ENCODE results near the gene COL1A1. TPM values are rescaled to one million over a fixed set of nuclear protein-coding genes. Genes with fewer than 3 reads are reported as not detected.

COL1A1 gene
- total and polyA plus RNA-seq, 2 experiments from 2014 or later, result 6,472 to 15,283 TPM

GRCh38 chr17:50151937-50152547, 49.4 kb downstream of the COL1A1 start:
- 2 to 4% methylated on average over 12 of the region's 12 CpGs for WGBS, 2 experiments (ENCODE audit: low coverage in 1 of 2, low lambda C conversion rate in 2 of 2, missing lambda C conversion rate in 2 of 2)
- Histone ChIP-seq H3K9ac (peak overlapping the region; percentile 78), H3K27ac (peak overlapping the region; percentile 66)

GRCh38 chr17:50151041-50151936, 50.1 kb downstream of the COL1A1 start:
- H3K27ac ChIP-seq, result peak overlapping the region; percentile 76
- H3K4me3 ChIP-seq, result peak overlapping the region; percentile 83
- no peaks in the 10 kb centered on the region for H3K27me3 ChIP-seq (replicated peaks; ENCODE audit: insufficient read depth)
- H3F3A ChIP-seq (ENCODE audit: insufficient read depth), result peaks cover 30% of the 10 kb centered on the region
- no peaks in the 10 kb centered on the region for H3K9me3 ChIP-seq (ENCODE audit: low read depth)
- no peaks in the 10 kb centered on the region for H3K36me3 ChIP-seq (ENCODE audit: low read depth)
- H3K4me2 ChIP-seq (ENCODE audit: unreplicated experiment), result peak overlapping the region; percentile 97
- peaks cover 43% of the 10 kb centered on the region for H3K4me1 ChIP-seq (ENCODE audit: insufficient read depth)
- WGBS, 2 experiments (ENCODE audit: low coverage in 1 of 2, low lambda C conversion rate in 2 of 2, missing lambda C conversion rate in 2 of 2), result 0 to 1% methylated on average over 21 to 40 of the region's 40 CpGs
- H3K9ac ChIP-seq, result peak overlapping the region; percentile 98
- peak; percentile 96 for DNase-seq
- no peaks in the 10 kb centered on the region for H3K9me2 ChIP-seq (ENCODE audit: insufficient read depth)
- peak overlapping the region; percentile 63 for H2AFZ ChIP-seq
- no peaks in the 10 kb centered on the region for H4K20me1 ChIP-seq (ENCODE audit: insufficient read depth)
- in situ Hi-C loops (cut with MboI), result no loop called here
- H3K79me2 ChIP-seq (ENCODE audit: insufficient read depth), result peaks cover 44% of the 10 kb centered on the region
- TF ChIP-seq EZH2phosphoT487 (IDR thresholded peaks at IDR 0.05; ENCODE audit: insufficient read depth, low read depth) (no peak), EZH2 (IDR thresholded peaks at IDR 0.05; ENCODE audit: insufficient read depth, poor library complexity, severe bottlenecking) (no peak)

More at GRCh38 chr17:50151937-50152547, 49.4 kb downstream of the COL1A1 start:
- H3K4me2 ChIP-seq (ENCODE audit: unreplicated experiment), result peak overlapping the region; percentile 97
- no peaks in the 10 kb centered on the region for H3K27me3 ChIP-seq (replicated peaks; ENCODE audit: insufficient read depth)
- no peaks in the 10 kb centered on the region for H3K9me2 ChIP-seq (ENCODE audit: insufficient read depth)
- DNase-seq, result peak; percentile 92
- H2AFZ ChIP-seq, result peak overlapping the region; percentile 83
- H3F3A ChIP-seq (ENCODE audit: insufficient read depth), result peaks cover 30% of the 10 kb centered on the region
- H3K36me3 ChIP-seq (ENCODE audit: low read depth), result no peaks in the 10 kb centered on the region
- in situ Hi-C loops (cut with MboI), result no loop called here
- H3K79me2 ChIP-seq (ENCODE audit: insufficient read depth), result peaks cover 36% of the 10 kb centered on the region
- peak overlapping the region; percentile 83 for H3K4me3 ChIP-seq
- TF ChIP-seq EZH2phosphoT487 (IDR thresholded peaks at IDR 0.05; ENCODE audit: insufficient read depth, low read depth) (no peak), EZH2 (IDR thresholded peaks at IDR 0.05; ENCODE audit: insufficient read depth, poor library complexity, severe bottlenecking) (no peak)
- peaks cover 36% of the 10 kb centered on the region for H3K4me1 ChIP-seq (ENCODE audit: insufficient read depth)
- H4K20me1 ChIP-seq (ENCODE audit: insufficient read depth), result no peaks in the 10 kb centered on the region
- no peaks in the 10 kb centered on the region for H3K9me3 ChIP-seq (ENCODE audit: low read depth)

- in situ Hi-C loops (cut with MboI), result no loop called here
- no peaks in the 10 kb centered on the region for H3K9me2 ChIP-seq (ENCODE audit: insufficient read depth)
- H3K4me2 ChIP-seq (ENCODE audit: unreplicated experiment), result peak within 1 kb of the TSS; percentile 97
- H3K9ac ChIP-seq, result peak within 1 kb of the TSS; percentile 98
- H3K4me1 ChIP-seq (ENCODE audit: insufficient read depth), result peaks cover 44% of the 10 kb centered on the region
- TF ChIP-seq EZH2phosphoT487 (IDR thresholded peaks at IDR 0.05; ENCODE audit: insufficient read depth, low read depth) (no peak), EZH2 (IDR thresholded peaks at IDR 0.05; ENCODE audit: insufficient read depth, poor library complexity, severe bottlenecking) (no peak)
- 1% methylated on average over 41 to 57 of the region's 69 CpGs for WGBS, 2 experiments (ENCODE audit: low coverage in 1 of 2, low lambda C conversion rate in 2 of 2, missing lambda C conversion rate in 2 of 2)
- peak within 1 kb of the TSS; percentile 63 for H2AFZ ChIP-seq
- peaks cover 2% of the 10 kb centered on the region; the same call in 1 of the 2 replicates for H4K20me1 ChIP-seq (ENCODE audit: insufficient read depth)
- H3K27me3 ChIP-seq (replicated peaks; ENCODE audit: insufficient read depth), result no peaks in the 10 kb centered on the region
- H3K9me3 ChIP-seq (ENCODE audit: low read depth), result no peaks in the 10 kb centered on the region
- peak within 1 kb of the TSS; percentile 83 for H3K4me3 ChIP-seq
- H3K36me3 ChIP-seq (ENCODE audit: low read depth), result no peaks in the 10 kb centered on the region
- H3K27ac ChIP-seq, result peak within 1 kb of the TSS; percentile 76
- H3K79me2 ChIP-seq (ENCODE audit: insufficient read depth), result peaks cover 51% of the 10 kb centered on the region
- DNase-seq, result no peak
- H3F3A ChIP-seq (ENCODE audit: insufficient read depth), result peaks cover 23% of the 10 kb centered on the region
Observed at GRCh38 chr17:50150354-50151040, 50.9 kb downstream of the COL1A1 start, which contains the start of gene PPP1R9B. Gene PPP1R9B (minus strand): TSS chr17:50150677. CDS start chr17:50150513, 164 bp downstream.
